ENCODE measurements around the gene GDAP1L1.
"Not testable (repeated sequence)": the region's sequence is repeated elsewhere in the genome, so short reads cannot be mapped to it uniquely, and the experiment has no call there.

GDAP1L1 gene

GRCh38 chr20:44299011-44299535, 52.0 kb downstream of the GDAP1L1 start:
- not testable (repeated sequence) for DNase-seq (ENCODE audit: low read depth in 3 of 3, low spot score in 1 of 3)

- no peak for DNase-seq (ENCODE audit: low read depth in 3 of 3, low spot score in 1 of 3)
Observed at GRCh38 chr20:44301285-44301684, 54.2 kb downstream of the GDAP1L1 start.

GRCh38 chr20:44302026-44302669, 55.0 kb downstream of the GDAP1L1 start:
- no peak for DNase-seq (ENCODE audit: low read depth in 3 of 3, low spot score in 1 of 3)

- DNase-seq (ENCODE audit: low read depth in 3 of 3, low spot score in 1 of 3) = no peak
Observed at GRCh38 chr20:44302736-44303135, 55.6 kb downstream of the GDAP1L1 start.

GRCh38 chr20:44304383-44304782, 57.3 kb downstream of the GDAP1L1 start:
- DNase-seq (ENCODE audit: low read depth in 3 of 3, low spot score in 1 of 3) = no peak

- DNase-seq (ENCODE audit: low read depth in 3 of 3, low spot score in 1 of 3) = no peak
Observed at GRCh38 chr20:44306927-44307326, 59.8 kb downstream of the GDAP1L1 start.

GRCh38 chr20:44309763-44310663, 62.9 kb downstream of the GDAP1L1 start:
- no peak for DNase-seq (ENCODE audit: low read depth in 3 of 3, low spot score in 1 of 3)

- DNase-seq (ENCODE audit: low read depth in 3 of 3, low spot score in 1 of 3) = peak; percentile 97 to 98 (median 97)
Observed at GRCh38 chr20:44310664-44311639, 63.8 kb downstream of the GDAP1L1 start, which contains the start of gene FITM2. Gene FITM2 (minus strand): TSS chr20:44311202. CDS start chr20:44311148, 54 bp downstream.

- no peak for DNase-seq (ENCODE audit: low read depth in 3 of 3, low spot score in 1 of 3)
Observed at GRCh38 chr20:44314870-44315269, 67.8 kb downstream of the GDAP1L1 start.

- no peak for DNase-seq (ENCODE audit: low read depth in 3 of 3, low spot score in 1 of 3)
Observed at GRCh38 chr20:44319839-44320422, 72.8 kb downstream of the GDAP1L1 start.

- DNase-seq (ENCODE audit: low read depth in 3 of 3, low spot score in 1 of 3) = no peak
Observed at GRCh38 chr20:44324343-44324742, 77.2 kb downstream of the GDAP1L1 start.

- DNase-seq (ENCODE audit: low read depth in 3 of 3, low spot score in 1 of 3) = peak in 1 of 3 donors; percentile 14
Observed at GRCh38 chr20:44326391-44327159, 79.5 kb downstream of the GDAP1L1 start.

GRCh38 chr20:44327748-44328147, 80.6 kb downstream of the GDAP1L1 start:
- not testable (repeated sequence) for DNase-seq (ENCODE audit: low read depth in 3 of 3, low spot score in 1 of 3)

GRCh38 chr20:44328428-44328827, 81.3 kb downstream of the GDAP1L1 start:
- no peak for DNase-seq (ENCODE audit: low read depth in 3 of 3, low spot score in 1 of 3)

All from stimulated activated CD4-positive, alpha-beta T cell treated with anti-CD3 and anti-CD28 coated beads, TNF-alpha, amount 100 ng/mL, for 1 hour (primary cell).